ENCODE data around the gene GPR176.

The GPR176 gene

DNA sequence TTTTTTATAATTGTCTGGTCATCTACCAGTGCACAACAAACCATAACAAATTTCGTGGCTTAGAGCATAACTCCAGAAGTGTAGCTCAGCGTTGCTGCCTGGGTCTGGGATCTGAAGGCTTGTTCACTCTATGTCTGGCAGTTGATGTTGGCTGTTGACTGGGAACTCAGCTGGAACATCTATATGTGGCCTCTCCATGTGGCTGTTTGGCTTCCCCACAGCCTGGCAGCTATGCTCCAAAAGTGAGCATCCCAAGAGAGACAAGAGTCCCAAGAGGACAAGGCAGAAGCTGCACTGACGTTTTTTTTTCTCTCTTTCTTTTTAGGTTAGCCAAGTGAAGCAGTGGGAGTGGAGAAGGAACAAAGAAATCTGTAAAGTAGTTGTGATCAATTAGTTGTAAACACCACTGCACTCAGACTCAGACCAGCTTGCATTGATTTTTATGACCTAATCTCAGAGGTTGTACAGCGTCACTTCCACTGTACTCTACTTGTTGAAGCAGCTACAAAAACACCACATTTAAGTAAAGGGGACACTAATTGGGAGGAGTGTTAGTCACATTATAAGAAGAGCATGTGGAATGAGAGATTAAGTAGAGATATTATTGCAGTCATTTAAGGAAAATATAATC is 2.5 kb upstream of the GPR176 start:
- no peak for DNase-seq (ENCODE audit: extremely low read depth, low read depth)
- TF ChIP-seq, protein P1, sequence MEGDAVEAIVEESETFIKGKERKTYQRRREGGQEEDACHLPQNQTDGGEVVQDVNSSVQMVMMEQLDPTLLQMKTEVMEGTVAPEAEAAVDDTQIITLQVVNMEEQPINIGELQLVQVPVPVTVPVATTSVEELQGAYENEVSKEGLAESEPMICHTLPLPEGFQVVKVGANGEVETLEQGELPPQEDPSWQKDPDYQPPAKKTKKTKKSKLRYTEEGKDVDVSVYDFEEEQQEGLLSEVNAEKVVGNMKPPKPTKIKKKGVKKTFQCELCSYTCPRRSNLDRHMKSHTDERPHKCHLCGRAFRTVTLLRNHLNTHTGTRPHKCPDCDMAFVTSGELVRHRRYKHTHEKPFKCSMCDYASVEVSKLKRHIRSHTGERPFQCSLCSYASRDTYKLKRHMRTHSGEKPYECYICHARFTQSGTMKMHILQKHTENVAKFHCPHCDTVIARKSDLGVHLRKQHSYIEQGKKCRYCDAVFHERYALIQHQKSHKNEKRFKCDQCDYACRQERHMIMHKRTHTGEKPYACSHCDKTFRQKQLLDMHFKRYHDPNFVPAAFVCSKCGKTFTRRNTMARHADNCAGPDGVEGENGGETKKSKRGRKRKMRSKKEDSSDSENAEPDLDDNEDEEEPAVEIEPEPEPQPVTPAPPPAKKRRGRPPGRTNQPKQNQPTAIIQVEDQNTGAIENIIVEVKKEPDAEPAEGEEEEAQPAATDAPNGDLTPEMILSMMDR (IDR thresholded peaks at IDR 0.05; ENCODE audit: low read depth, low read length): no peak

DNA sequence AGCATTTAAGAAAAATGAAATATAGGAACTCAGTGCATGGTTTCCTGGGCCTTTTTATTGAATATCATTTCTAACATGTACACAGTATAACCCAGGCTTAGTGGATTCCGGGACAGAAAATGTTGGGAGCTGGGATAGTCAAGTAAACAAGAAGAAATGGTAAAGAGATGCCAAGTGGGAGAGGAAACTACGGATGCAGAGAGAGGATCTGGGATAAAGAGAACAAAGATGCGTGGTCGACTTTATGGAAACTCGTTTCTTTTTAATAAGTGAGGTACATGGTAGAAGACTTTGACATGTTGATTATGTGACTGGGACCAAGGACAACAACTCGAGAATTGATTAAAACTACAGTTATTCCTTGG is 1.2 kb upstream of the GPR176 start:
- TF ChIP-seq, protein P1 (IDR thresholded peaks at IDR 0.05; ENCODE audit: low read depth, low read length): no peak
- DNase-seq (ENCODE audit: extremely low read depth, low read depth): no peak

DNA sequence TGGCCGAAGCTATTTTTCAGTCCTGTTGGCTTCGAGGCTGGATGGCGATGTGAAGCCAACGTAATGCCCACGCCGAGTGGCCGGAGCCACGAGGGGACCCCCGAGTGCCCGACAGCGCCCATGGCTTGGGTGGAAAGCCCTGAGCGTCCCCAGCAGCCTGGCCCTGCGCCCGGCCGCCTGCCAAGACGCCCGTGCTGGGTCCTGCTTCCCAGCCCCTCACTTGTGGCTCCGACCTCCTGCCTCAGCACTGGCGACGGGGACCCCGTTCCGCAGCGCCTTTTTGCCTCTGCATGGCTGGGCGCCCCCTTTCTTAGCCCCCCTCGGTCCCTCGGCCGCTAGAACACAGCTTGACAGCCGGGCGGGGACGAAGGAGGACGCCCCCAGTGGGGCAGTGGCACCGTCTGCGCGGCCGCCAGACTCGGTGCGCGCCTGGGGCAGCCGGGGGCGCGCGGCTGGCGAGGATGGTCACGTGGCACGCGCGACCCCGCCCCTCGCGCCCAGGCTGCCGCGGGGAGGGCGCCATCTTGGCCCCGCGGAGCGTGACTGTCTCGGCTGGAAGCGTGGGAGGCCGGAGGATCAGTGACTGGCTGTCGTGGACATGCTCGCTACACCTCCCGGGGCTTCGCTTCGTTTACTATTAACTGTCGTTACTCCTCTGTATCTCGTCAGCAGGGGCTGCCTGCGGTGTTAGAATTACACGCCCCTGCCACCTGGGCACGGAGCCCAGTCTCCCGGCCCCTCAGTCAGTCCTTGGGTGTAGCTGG is 626 bp upstream of the GPR176 start:
- TF ChIP-seq, protein P1 (IDR thresholded peaks at IDR 0.05; ENCODE audit: low read depth, low read length): no peak
- DNase-seq (ENCODE audit: extremely low read depth, low read depth): peak; percentile 57

DNA sequence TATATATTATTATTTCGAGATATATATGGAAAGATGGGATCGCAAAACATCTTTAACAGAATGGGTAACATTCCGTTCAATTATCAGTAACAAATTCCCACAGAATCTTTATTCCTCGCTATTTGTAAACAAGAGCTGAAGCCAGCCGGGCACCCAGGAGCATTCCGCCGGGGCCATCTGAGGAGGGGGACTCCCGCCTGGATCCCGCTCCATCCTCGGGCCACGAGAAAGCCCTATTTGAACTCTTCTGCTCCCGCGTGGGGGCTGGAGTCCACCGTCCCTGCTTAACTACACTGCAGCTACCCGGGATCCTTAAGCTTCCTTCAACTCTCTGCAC is 687 bp downstream of the GPR176 start:
- TF ChIP-seq, protein P1 (IDR thresholded peaks at IDR 0.05; ENCODE audit: low read depth, low read length): no peak
- DNase-seq (ENCODE audit: extremely low read depth, low read depth): no peak

DNA sequence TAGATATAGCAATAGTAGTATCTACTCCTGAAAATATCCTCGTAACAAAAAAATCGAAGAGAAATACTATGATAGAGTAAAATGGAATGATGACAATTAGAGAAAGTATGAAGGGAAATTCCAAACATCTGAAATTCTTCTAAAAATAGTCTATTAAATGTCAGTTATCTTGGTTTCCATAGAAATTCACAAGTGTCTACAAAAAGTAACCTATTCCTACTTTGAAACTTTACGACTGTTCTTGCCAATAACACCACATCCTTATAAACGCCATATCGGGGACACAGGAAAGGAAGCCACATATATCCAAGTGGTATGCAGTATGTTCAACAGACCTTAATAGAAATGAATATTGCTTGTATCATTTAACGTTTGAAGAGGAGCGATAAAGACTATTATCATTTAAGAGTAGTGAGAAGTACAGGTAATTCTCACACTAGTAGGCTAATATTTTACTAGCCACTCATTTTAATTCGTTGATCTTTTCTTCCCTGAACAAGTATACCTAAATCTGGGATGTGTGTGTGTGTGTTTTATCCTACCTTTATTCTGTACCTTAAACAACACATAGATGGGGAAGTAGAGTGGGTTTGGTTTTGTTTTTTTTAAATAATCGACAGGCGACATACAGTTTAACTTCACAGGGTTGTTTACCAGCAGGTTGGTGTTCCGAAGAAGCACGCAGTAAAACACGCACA is 1.2 kb downstream of the GPR176 start:
- TF ChIP-seq, protein P1 (IDR thresholded peaks at IDR 0.05; ENCODE audit: low read depth, low read length): no peak
- peak; percentile 59 for DNase-seq (ENCODE audit: extremely low read depth, low read depth)

DNA sequence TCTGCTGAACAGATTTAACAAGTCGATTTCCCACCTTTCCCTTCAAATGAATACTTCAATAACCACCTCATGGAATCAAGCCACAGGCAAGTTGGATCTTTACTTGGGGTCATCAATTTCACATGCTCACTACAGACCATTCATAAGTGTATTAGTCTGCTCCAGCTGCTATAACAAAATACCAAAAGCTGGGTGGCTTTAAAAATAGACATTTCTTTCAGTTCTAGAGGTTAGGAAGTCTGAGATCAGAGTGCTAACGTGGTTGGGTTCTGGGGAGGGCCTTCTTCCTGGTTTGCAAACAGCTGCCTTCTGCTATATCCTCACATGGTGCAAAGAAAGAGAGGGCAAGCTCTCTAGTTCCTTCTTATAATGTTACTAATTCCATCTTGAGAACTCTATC is 5.1 kb downstream of the GPR176 start:
- TF ChIP-seq, protein P1 (IDR thresholded peaks at IDR 0.05; ENCODE audit: low read depth, low read length): no peak
- DNase-seq (ENCODE audit: extremely low read depth, low read depth): no peak

DNA sequence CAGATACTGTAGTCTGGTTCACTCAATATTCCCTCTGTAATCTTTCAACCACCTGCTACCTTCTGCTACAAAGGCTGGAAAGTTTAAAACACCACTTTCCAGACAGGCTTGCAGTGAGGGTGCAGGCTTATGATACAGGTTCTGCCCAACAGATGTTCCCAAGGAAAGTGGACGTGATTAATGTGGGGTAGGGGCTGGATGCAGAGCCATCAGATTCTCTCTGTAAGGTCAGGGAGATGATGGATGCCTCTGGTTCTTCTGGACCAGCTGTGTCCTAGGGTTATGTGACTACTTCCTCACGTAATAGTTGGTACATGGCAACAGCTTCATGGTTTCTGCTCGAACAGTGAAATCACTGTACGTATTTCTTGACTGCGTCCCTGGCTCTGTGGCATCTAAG is 11.1 kb downstream of the GPR176 start:
- DNase-seq (ENCODE audit: extremely low read depth, low read depth): no peak
- TF ChIP-seq, protein P1 (IDR thresholded peaks at IDR 0.05; ENCODE audit: low read depth, low read length): no peak
